ENCODE data around the gene MYLK.

The MYLK gene

DNA sequence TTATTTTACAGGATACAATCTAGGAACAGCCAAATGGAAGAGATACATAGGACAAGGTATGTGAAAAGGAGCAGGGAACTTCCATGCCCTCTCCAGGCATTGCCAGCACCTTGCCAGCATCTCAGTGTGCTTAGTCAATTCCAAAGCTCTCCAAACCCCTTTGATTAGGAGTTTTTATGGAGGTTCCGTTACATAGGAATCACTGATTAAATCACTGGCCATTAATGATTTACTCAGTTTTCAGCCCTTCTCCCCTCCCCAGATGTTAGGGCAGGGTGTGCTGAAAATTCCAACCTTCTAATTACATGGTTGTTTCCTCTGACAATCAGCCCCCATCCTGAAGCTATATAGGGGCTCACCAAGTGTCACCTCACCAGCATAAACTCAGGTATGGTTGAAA is 11.5 kb downstream of the MYLK start:
- no peak for DNase-seq

DNA sequence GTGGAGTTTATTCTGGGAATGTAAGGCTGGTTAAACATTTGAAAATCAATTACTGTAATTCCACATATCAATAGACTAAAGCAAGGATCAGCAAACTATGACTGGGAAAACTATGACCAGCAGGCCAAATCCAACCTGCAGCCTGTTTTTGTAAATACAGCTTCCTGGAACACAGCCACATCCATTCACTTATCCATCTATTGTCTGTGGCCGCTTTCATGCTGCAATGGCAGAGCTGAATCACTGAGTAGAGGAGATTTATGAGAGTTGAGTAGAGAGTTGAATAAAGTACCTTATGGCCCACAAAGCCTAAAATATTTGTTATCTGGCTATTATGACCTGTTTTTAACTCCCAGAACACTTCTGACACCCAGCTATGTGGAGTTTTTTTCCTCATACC is 12.2 kb downstream of the MYLK start:
- DNase-seq, result peak; percentile 59

- DNase-seq, result no peak
Observed at GRCh38 chr3:123870033-123870432, 14.1 kb downstream of the MYLK start.

- no peak for DNase-seq
Observed at GRCh38 chr3:123869165-123869564, 15.0 kb downstream of the MYLK start.

- no peak for DNase-seq
Observed at GRCh38 chr3:123864706-123865105, 19.4 kb downstream of the MYLK start.

- no peak for DNase-seq
Observed at GRCh38 chr3:123862152-123862551, 22.0 kb downstream of the MYLK start.

- DNase-seq, result no peak
Observed at GRCh38 chr3:123861081-123861836, 22.9 kb downstream of the MYLK start.

DNA sequence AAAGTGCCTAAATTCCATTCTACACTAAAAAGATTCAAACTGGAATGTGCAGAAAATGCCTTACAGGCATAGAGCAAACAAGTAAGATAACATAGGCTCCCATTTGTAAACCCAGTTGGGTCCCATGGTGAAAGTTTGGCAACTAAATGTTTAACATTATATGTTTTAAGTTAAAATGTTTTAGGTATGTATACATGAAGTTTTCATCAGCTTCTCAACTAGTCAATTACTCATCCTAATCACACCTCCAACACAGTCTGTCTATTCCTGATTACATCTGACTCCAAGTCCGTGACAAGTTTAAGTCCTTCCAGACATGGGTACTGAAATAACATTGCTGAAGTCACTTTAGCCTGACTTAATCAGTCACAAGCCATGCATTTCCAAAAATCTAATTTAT is 25.0 kb downstream of the MYLK start:
- no peak for DNase-seq

GRCh38 chr3:123854905-123855304 is 29.2 kb downstream of the MYLK start:
- DNase-seq, result no peak

DNA sequence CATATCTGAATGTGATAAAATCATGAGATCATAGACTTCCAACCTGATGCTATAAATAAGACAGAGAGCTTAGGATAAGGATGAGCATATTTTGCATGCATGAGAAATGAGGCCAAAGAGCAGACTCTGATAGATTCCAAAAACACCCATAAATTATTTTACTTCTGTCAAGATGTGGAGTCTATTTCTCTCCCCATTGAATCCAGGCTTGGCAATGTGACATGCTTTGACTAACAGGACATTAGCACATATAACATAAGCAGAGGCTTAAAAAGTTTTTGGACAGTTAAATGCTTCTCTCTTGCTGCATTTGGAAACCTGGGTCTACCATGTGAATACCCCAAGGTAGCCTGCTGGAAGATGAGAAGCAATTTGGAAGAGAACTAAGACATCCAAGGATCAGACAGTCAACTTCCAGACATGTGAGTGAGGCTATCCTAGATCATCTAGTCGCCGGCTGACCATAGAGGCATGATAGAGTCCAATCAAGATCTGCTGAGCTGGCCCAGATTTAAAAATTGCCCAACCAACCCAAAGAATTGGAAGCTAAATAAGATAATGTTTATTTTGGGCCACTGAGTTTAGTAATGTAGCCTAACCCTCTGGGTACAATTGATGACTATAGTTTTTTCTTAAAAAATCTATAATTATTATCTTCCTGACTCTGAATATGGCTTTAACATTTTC is 30.3 kb downstream of the MYLK start:
- no peak for DNase-seq

DNA sequence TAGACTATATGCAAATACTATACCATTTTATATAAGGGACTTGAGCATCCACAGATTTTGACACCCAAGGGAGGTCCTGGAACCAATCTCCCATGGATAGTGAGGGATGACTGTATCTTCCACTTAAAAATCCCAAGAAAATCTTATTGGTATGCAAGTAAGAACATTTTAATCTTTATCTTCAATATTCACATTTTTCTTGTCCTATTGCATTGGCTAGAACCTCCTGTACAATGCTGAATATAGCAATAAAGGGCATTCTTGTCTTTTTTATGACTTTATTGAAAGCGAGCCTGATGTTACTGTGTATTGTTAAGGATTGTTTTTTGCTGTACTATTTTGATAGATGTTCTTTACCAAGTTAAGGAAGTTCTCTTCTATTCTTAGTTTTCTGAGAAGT is 36.9 kb downstream of the MYLK start:
- DNase-seq, result no peak

GRCh38 chr3:123843668-123844067 is 40.5 kb downstream of the MYLK start:
- DNase-seq, result no peak

GRCh38 chr3:123842711-123843110 is 41.4 kb downstream of the MYLK start:
- no peak for DNase-seq

GRCh38 chr3:123841476-123842238 is 42.5 kb downstream of the MYLK start:
- no peak for DNase-seq

GRCh38 chr3:123840961-123841360 is 43.2 kb downstream of the MYLK start:
- no peak for DNase-seq

- DNase-seq, result no peak
Observed at GRCh38 chr3:123837858-123838257, 46.3 kb downstream of the MYLK start.

GRCh38 chr3:123834631-123835030 is 49.5 kb downstream of the MYLK start:
- DNase-seq, result no peak

GRCh38 chr3:123833398-123833785 is 50.7 kb downstream of the MYLK start:
- DNase-seq, result no peak

GRCh38 chr3:123832692-123833397 is 51.3 kb downstream of the MYLK start:
- DNase-seq, result no peak

DNA sequence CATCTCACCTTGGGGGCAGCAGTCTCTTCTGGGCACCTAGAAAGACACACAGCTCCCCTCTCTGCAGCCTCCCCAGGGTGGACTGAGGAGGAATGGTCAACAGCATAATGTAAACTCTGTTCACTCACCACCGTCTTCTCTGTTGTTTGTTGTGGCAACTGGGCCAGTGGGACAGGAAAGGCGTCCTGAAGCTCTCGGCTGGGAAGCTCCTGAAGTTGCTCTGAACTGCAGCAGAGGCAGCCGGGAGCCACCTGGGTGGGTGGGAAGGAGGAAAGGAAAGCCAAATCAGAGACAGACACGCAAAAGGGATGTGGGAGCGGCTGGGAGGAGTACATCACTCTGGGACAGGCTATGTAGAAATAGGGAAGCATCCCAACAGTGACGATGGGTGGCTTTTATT is 52.7 kb downstream of the MYLK start:
- DNase-seq, result no peak

- no peak for DNase-seq
Observed at GRCh38 chr3:123821920-123822319, 62.2 kb downstream of the MYLK start.

GRCh38 chr3:123819949-123820348 is 64.2 kb downstream of the MYLK start:
- no peak for DNase-seq

DNA sequence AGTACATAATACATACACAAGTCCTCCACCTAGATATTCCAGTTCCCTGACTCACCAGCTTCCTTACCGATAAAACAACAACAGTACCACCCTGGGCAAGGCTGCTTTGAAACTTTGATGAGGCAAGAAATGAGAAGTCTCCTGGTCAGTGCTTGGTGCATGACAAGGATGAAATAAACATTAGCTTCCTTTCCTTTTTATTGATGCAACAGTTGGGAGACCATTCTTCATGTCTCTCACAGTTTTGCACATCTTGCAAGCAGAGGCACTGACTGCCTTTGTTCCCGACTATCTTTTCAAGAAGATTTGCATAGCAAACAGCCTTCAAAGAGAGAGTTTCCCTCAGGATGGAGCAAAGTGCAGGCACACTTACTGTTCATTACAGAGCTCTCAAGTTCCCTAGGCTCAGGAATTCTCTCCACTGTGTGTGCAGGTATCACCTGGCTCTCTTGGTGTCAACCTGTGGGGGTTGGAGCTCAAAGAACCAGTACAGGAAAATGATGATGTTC is 65.2 kb downstream of the MYLK start:
- no peak for DNase-seq
